SK-N-SH (cell line): ENCODE data around the gene TNRC6A. TPM values are rescaled to one million over a fixed set of nuclear protein-coding genes. Genes with fewer than 3 reads are reported as not detected.

Experiments
- CTCF ChIA-PET: fragments of 300-600, 350-600 bp; formaldehyde crosslinking; extraction: SDS; loops from one replicate; lab custom pipeline; 2021; lab: Yijun Ruan, JAX
- POLR2A ChIA-PET: fragments of 350-600 bp; sonication (Branson Sonifier 250); formaldehyde crosslinking; extraction: SDS; loops from one replicate; lab custom pipeline; 2020; ENCODE audit warnings: antibody characterized with exemption, inconsistent platforms; lab: Yijun Ruan, JAX
- DNase-seq: peaks from one replicate; pipeline ENCODE4 v3.0.0; 2012
- H2AFZ ChIP-seq: fragments of 200-600 bp; sonication (generic); 2 replicates; pipeline ENCODE4 v1.8.1; 2016; ENCODE audit warnings: antibody characterized with exemption, mild to moderate bottlenecking, low read depth
- H3F3A ChIP-seq: fragments of 200-600 bp; sonication (generic); replicated peaks from 2 replicates; pipeline ENCODE3; 2016; ENCODE audit warnings: antibody characterized with exemption, mild to moderate bottlenecking; ENCODE audit not compliant: insufficient read depth
- H3K27ac ChIP-seq, 2 experiments: fragments of 200-500 bp in 1 of 2; fragments of 200-600 bp in 1 of 2; sonication (Bioruptor generic) in 1 of 2; sonication (generic), shearing (Covaris generic) in 1 of 2; 2 replicates each; pipeline versions ENCODE4 v1.5.1 to v1.6.1; 2014 to 2016; ENCODE audit warnings: low read depth in 2 of 2, inconsistent platforms in 1 of 2, low read length in 1 of 2, mild to moderate bottlenecking in 1 of 2, mixed read lengths in 1 of 2
- H3K27me3 ChIP-seq: fragments of 200-600 bp; sonication (generic), shearing (Covaris generic); 2 replicates; pipeline ENCODE4 v1.6.1; 2016; ENCODE audit warnings: mixed run types; ENCODE audit not compliant: insufficient read depth
- H3K36me3 ChIP-seq, 2 experiments: fragments of 200-500 bp in 1 of 2; fragments of 200-600 bp in 1 of 2; sonication (Bioruptor generic) in 1 of 2; sonication (generic) in 1 of 2; replicated peaks in 1 of 2; 2 replicates each; pipeline versions ENCODE3 to v1.5.1; 2014 to 2016; ENCODE audit warnings: low read length in 1 of 2, mild to moderate bottlenecking in 1 of 2; ENCODE audit not compliant: insufficient read depth in 2 of 2, control insufficient read depth in 1 of 2
- H3K4me1 ChIP-seq, 2 experiments: fragments of 200-500 bp in 1 of 2; fragments of 200-600 bp in 1 of 2; sonication (Bioruptor generic) in 1 of 2; sonication (generic), shearing (Covaris generic) in 1 of 2; 2 replicates each; pipeline versions ENCODE4 v1.5.1 to v1.6.1; 2014 to 2016; ENCODE audit warnings: low read depth in 1 of 2, low read length in 1 of 2, mixed run types in 1 of 2; ENCODE audit not compliant: insufficient read depth in 2 of 2, control insufficient read depth in 1 of 2
- H3K4me2 ChIP-seq: fragments of 200-600 bp; sonication (generic), shearing (Covaris generic); 2 replicates; pipeline ENCODE4 v1.6.1; 2017; ENCODE audit warnings: mixed run types
- H3K4me3 ChIP-seq, 2 experiments: fragments of 200-500 bp in 1 of 2; fragments of 200-600 bp in 1 of 2; sonication (Bioruptor generic) in 1 of 2; sonication (generic), shearing (Covaris generic) in 1 of 2; 2 replicates each; pipeline versions ENCODE4 v1.5.1 to v1.8.1; 2014 to 2016; ENCODE audit warnings: low read depth in 2 of 2, inconsistent platforms in 1 of 2, low read length in 1 of 2, mild to moderate bottlenecking in 1 of 2, mixed read lengths in 1 of 2, moderate library complexity in 1 of 2
- H3K79me2 ChIP-seq: fragments of 200-600 bp; sonication (generic); 2 replicates; pipeline ENCODE4 v1.8.1; 2017; ENCODE audit warnings: mild to moderate bottlenecking; ENCODE audit not compliant: insufficient read depth
- H3K9ac ChIP-seq: fragments of 200-600 bp; sonication (generic); 2 replicates; pipeline ENCODE4 v1.6.1; 2017; ENCODE audit warnings: mixed run types
- H3K9me2 ChIP-seq: fragments of 200-600 bp; sonication (generic); 2 replicates; pipeline ENCODE4 v1.6.1; 2017; ENCODE audit warnings: mixed run types
- H3K9me3 ChIP-seq: fragments of 200-600 bp; sonication (generic); 2 replicates; pipeline ENCODE4 v1.6.1; 2017; ENCODE audit warnings: mixed run types, mild to moderate bottlenecking, moderate library complexity
- H4K20me1 ChIP-seq: fragments of 200-600 bp; sonication (generic); 2 replicates; pipeline ENCODE4 v1.6.1; 2017; ENCODE audit warnings: mild to moderate bottlenecking, mixed run types; ENCODE audit not compliant: insufficient read depth
- CHD2 ChIP-seq: fragments of 150-350 bp; IDR thresholded peaks from 2 replicates; pipeline ENCODE4 v1.6.1; 2018; ENCODE audit warnings: low read length; ENCODE audit not compliant: partially characterized antibody
- ELF1 ChIP-seq: IDR thresholded peaks from 2 replicates; pipeline ENCODE4 v1.4.0; 2012
- GABPA ChIP-seq: IDR thresholded peaks from 2 replicates; pipeline ENCODE4 v1.4.0; 2012; ENCODE audit warnings: low read depth, mild to moderate bottlenecking
- GATA2 ChIP-seq: sonication (generic); formaldehyde crosslinking; IDR thresholded peaks from 2 replicates; pipeline ENCODE4 v1.5.0; 2020; ENCODE audit warnings: mild to moderate bottlenecking, missing genetic modification reagents
- NFIC ChIP-seq: IDR thresholded peaks from 2 replicates; pipeline ENCODE4 v1.4.0; 2012; ENCODE audit warnings: borderline replicate concordance
- RAD21 ChIP-seq: IDR thresholded peaks from 2 replicates; pipeline ENCODE4 v1.6.1; 2012; ENCODE audit warnings: mild to moderate bottlenecking, low read length
- RCOR1 ChIP-seq: fragments of 150-350 bp; IDR thresholded peaks from 2 replicates; pipeline ENCODE4 v1.6.1; 2017; ENCODE audit warnings: antibody characterized with exemption, low read length
- RXRA ChIP-seq: IDR thresholded peaks from 2 replicates; pipeline ENCODE4 v1.4.0; 2012; ENCODE audit warnings: low read depth, mild to moderate bottlenecking, borderline replicate concordance
- SIN3A ChIP-seq: IDR thresholded peaks from 2 replicates; pipeline ENCODE4 v1.6.1; 2012; ENCODE audit warnings: low read depth, mild to moderate bottlenecking, low read length, moderate library complexity, borderline replicate concordance
- SMC3 ChIP-seq: IDR thresholded peaks from 2 replicates; pipeline ENCODE4 v1.6.1; 2012; ENCODE audit warnings: low read depth, low read length, improper control_type of control experiment
- TEAD4 ChIP-seq: IDR thresholded peaks from 2 replicates; pipeline ENCODE4 v1.4.0; 2012; ENCODE audit warnings: mild to moderate bottlenecking, borderline replicate concordance; ENCODE audit not compliant: insufficient read depth
- USF2 ChIP-seq: fragments of 150-350 bp; IDR thresholded peaks from 2 replicates; pipeline ENCODE4 v1.6.1; 2017; ENCODE audit warnings: antibody characterized with exemption, low read length, low read depth, borderline replicate concordance
- YY1 ChIP-seq: IDR thresholded peaks from 2 replicates; pipeline ENCODE4 v1.4.0; 2012; ENCODE audit warnings: low read depth, mild to moderate bottlenecking
- WGBS: methylation state at CpG from one replicate; pipeline ENCODE4 v1.1.6; 2017; ENCODE audit warnings: low lambda C conversion rate; 5-methylcytosine and 5-hydroxymethylcytosine counted together
- polyA plus RNA-seq, 3 experiments: library from polyadenylated mRNA; depleted of rRNA; stranded (reverse); fragments of >200 nt; gene quantifications; 2 replicates each; pipeline ENCODE4 v1.2.3, GENCODE V29; 2012
- TF ChIP-seq, protein P1 (sequence below): fragments of 200-600 bp; sonication (generic); IDR thresholded peaks from 2 replicates; pipeline ENCODE4 v1.6.1; 2017; ENCODE audit warnings: antibody characterized with exemption, mild to moderate bottlenecking, moderate library complexity

TNRC6A gene
- polyA plus RNA-seq, 1 of the 3 experiments (the other 2 are of a cell fraction), result 32.5 TPM

DNA sequence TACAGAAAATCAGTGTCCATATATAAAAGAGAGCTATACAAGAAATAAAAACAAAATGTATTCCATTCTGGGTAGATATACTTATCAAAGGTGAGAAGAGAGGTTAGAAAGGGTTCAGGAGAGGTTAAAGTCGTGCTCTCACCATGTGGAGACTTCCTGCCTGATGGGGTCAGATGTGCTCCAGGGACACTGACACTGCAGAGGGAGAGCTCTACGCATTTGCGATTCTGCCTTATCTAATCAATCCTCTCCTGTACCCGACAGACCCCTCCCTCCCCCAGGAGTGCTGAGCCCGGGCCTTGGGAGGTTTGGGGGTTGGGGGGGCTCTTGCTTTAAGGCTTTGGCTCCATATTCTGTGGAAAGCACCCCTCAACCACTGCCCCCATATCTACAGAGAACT, 99.7 kb downstream of the TNRC6A start:
- no peak for DNase-seq
- H3F3A ChIP-seq, result no peaks in the 10 kb centered on the region
- H3K9ac ChIP-seq, result no peak overlapping the region
- no peak overlapping the region for H3K27ac ChIP-seq
- 72% methylated on average over 5 of the region's 5 CpGs for WGBS
- peaks cover 19 to 26% of the 10 kb centered on the region in 2 experiments for H3K36me3 ChIP-seq
- no peaks in the 10 kb centered on the region for H3K4me1 ChIP-seq
- ChIA-PET POLR2A (no interaction called here), CTCF (no interaction called here)
- no peak overlapping the region for H3K4me3 ChIP-seq
- H4K20me1 ChIP-seq, result no peaks in the 10 kb centered on the region
- H3K27me3 ChIP-seq, result no peaks in the 10 kb centered on the region
- H2AFZ ChIP-seq, result no peak overlapping the region
- H3K9me2 ChIP-seq, result no peaks in the 10 kb centered on the region
- TF ChIP-seq RCOR1 (no peak), RAD21 (peak; percentile 11; the same call in 1 of the 2 replicates)
- H3K4me2 ChIP-seq, result no peak overlapping the region
- H3K9me3 ChIP-seq, result no peaks in the 10 kb centered on the region
- no peaks in the 10 kb centered on the region for H3K79me2 ChIP-seq

GRCh38 chr16:24833352-24833751, 103.9 kb downstream of the TNRC6A start:
- Histone ChIP-seq H3K4me1 (no peaks in the 10 kb centered on the region), H4K20me1 (no peaks in the 10 kb centered on the region), H3K79me2 (no peaks in the 10 kb centered on the region), H3K4me3 (no peak overlapping the region), H3K9ac (no peak overlapping the region), H3K9me3 (no peaks in the 10 kb centered on the region), H2AFZ (no peak overlapping the region), H3K9me2 (no peaks in the 10 kb centered on the region), H3K27me3 (no peaks in the 10 kb centered on the region), H3F3A (no peaks in the 10 kb centered on the region), H3K36me3 (peaks cover 0 to 1% of the 10 kb centered on the region in 2 experiments), H3K27ac (no peak overlapping the region), H3K4me2 (no peak overlapping the region)
- CTCF ChIA-PET, result no interaction called here
- POLR2A ChIA-PET, result no interaction called here
- no peak for DNase-seq
- 83% methylated on average over 6 of the region's 6 CpGs for WGBS
- TF ChIP-seq ELF1, result no peak
- no peak for TF ChIP-seq YY1
- no peak for TF ChIP-seq SIN3A
- TF ChIP-seq RAD21, result no peak
- no peak for TF ChIP-seq USF2
- TF ChIP-seq NFIC, result no peak
- TF ChIP-seq GATA2 (CRISPR knock-in tag), result no peak
- TF ChIP-seq RXRA, result no peak

DNA sequence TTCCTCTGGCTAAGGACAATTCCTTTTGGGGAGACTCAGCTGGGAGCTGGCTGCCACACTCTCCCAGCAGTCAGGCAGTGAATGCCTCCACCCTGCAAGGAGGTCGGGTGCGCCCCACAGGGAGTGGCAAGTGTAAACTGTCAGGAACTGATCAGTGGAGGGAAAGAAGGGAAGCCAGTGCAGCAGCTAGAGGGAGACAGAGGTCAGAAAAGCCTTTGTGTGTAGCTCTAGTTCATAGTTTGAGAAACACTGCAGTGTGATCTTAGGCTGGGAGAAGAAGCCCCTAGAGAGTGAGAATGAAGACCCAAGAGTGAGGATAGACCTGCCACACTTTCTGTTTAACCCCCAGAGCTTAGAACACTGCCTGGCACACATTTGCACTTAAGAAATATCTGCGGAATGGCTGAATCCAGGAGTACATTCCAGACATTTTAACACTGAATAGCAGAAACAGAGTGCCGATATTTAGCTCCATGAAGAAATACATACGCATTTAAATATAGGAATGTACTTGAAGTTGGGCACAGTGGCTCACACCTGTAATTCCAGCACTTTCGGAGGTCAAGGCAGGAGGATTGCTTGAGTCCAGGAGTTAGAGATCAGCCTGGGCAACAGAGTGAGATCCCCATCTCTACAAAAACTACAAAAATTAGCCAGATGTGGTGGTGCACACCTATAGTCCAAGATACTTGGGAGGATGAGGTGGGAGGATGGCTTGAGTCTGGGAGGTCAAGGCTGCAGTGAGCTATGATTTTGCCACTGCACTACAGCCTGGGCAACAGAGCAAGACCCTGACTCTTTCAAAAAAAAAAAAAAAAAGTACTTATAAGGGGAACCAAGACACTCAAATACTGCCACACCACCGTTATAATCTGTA, 105.2 kb downstream of the TNRC6A start:
- 69% methylated on average over 7 of the region's 7 CpGs for WGBS
- Histone ChIP-seq H3K36me3 (no peaks in the 10 kb centered on the region), H2AFZ (no peak overlapping the region), H4K20me1 (no peaks in the 10 kb centered on the region), H3K79me2 (no peaks in the 10 kb centered on the region), H3K27me3 (no peaks in the 10 kb centered on the region), H3K4me2 (no peak overlapping the region), H3K9me2 (no peaks in the 10 kb centered on the region), H3K4me1 (0 out of 4 replicates have a peak, but pooled peaks cover 0 to 8% of the 10 kb centered on the region in 2 experiments), H3K9me3 (no peaks in the 10 kb centered on the region), H3K27ac (no peak overlapping the region), H3K4me3 (no peak overlapping the region), H3F3A (no peaks in the 10 kb centered on the region), H3K9ac (no peak overlapping the region)
- TF ChIP-seq GABPA (no peak), CHD2 (no peak), RAD21 (peak; percentile 69), TEAD4 (no peak), SMC3 (peak; percentile 49)
- TF ChIP-seq, protein P1, sequence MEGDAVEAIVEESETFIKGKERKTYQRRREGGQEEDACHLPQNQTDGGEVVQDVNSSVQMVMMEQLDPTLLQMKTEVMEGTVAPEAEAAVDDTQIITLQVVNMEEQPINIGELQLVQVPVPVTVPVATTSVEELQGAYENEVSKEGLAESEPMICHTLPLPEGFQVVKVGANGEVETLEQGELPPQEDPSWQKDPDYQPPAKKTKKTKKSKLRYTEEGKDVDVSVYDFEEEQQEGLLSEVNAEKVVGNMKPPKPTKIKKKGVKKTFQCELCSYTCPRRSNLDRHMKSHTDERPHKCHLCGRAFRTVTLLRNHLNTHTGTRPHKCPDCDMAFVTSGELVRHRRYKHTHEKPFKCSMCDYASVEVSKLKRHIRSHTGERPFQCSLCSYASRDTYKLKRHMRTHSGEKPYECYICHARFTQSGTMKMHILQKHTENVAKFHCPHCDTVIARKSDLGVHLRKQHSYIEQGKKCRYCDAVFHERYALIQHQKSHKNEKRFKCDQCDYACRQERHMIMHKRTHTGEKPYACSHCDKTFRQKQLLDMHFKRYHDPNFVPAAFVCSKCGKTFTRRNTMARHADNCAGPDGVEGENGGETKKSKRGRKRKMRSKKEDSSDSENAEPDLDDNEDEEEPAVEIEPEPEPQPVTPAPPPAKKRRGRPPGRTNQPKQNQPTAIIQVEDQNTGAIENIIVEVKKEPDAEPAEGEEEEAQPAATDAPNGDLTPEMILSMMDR, result peak; percentile 57
- ChIA-PET POLR2A (no interaction called here), CTCF (interaction anchor here (0.6 to 1.6 kb wide), 6 partner anchors 12 to 182 kb away, joined by 3 to 6 read pairs (median 3); partner anchors contain the start of gene SLC5A11)
- peak; percentile 39 for DNase-seq
